Activated CD8-positive, alpha-beta memory T cell treated with anti-CD3 and anti-CD28 coated beads, Interleukin-2, amount 10 ng/mL, durations not matched to agents 7 days and 5 days (primary cell): Measurements from ENCODE around the gene CERS1. TPM values are rescaled to one million over a fixed set of nuclear protein-coding genes. Genes with fewer than 3 reads are reported as not detected.

ENCODE experiments used
- ATAC-seq: fragments of 150-1000 bp; cut with Tn5 transposase; one replicate; pipeline ENCODE4 v1.10.0; 2021; ENCODE audit warnings: moderate library complexity
- CTCF ChIA-PET: fragments of 350-600 bp; sonication (Branson Sonifier 250); formaldehyde crosslinking; loops from one replicate; lab custom pipeline; 2021; ENCODE audit warnings: antibody characterized with exemption; lab: Charles Lee
- DNase-seq: peaks from one replicate; pipeline ENCODE4 v3.0.0-alpha.2; 2020
- H3K27ac Mint-ChIP-seq: one replicate; pipeline ENCODE4 v1.8.0; 2021; ENCODE audit warnings: mild to moderate bottlenecking, mixed read lengths
- H3K27me3 Mint-ChIP-seq: one replicate; pipeline ENCODE4 v1.8.0; 2021; ENCODE audit warnings: mixed read lengths
- H3K36me3 Mint-ChIP-seq: one replicate; pipeline ENCODE4 v1.8.0; 2021; ENCODE audit warnings: mild to moderate bottlenecking, mixed read lengths
- H3K4me1 Mint-ChIP-seq: one replicate; pipeline ENCODE4 v1.8.0; 2021; ENCODE audit warnings: mixed read lengths
- H3K4me3 Mint-ChIP-seq: one replicate; pipeline ENCODE4 v1.8.0; 2021; ENCODE audit warnings: mild to moderate bottlenecking, moderate library complexity, mixed read lengths
- H3K9me3 Mint-ChIP-seq: one replicate; pipeline ENCODE4 v1.8.0; 2022; ENCODE audit warnings: low read depth, mixed read lengths
- total RNA-seq, 2 experiments: library from RNA; stranded (reverse); gene quantifications; one replicate each; pipeline ENCODE4 v1.2.3, GENCODE V29; 2021

Gene CERS1
- total RNA-seq, 2 experiments from 2014 or later: not detected

- peaks cover 55% of the 10 kb centered on the region for H3K4me1 Mint-ChIP-seq
These were observed 61.9 kb downstream of the CERS1 start for GRCh38 chr19:18833849-18834643.

GRCh38 chr19:18833141-18833476 is 62.8 kb downstream of the CERS1 start:
- Mint-ChIP-seq H3K4me3 (peak overlapping the region; percentile 95), H3K4me1 (peaks cover 49% of the 10 kb centered on the region)

More at GRCh38 chr19:18833849-18834643, 61.9 kb downstream of the CERS1 start:
- Mint-ChIP-seq H3K4me3 (peak overlapping the region; percentile 95), H3K36me3 (peaks cover 50% of the 10 kb centered on the region), H3K27ac (peak overlapping the region; percentile 66), H3K27me3 (no peaks in the 10 kb centered on the region), H3K9me3 (no peaks in the 10 kb centered on the region)
- ATAC-seq: no peak
- CTCF ChIA-PET: interaction anchor here (1.0 to 7.3 kb wide), 2 partner anchors 14 to 240 kb away, joined by 3 to 58 read pairs; no protein-coding TSS in a partner anchor
- no peak for DNase-seq

GRCh38 chr19:18832306-18833140 is 63.4 kb downstream of the CERS1 start:
- Mint-ChIP-seq H3K9me3 (no peaks in the 10 kb centered on the region), H3K27me3 (peaks cover 13% of the 10 kb centered on the region), H3K36me3 (peaks cover 38% of the 10 kb centered on the region), H3K4me1 (peaks cover 44% of the 10 kb centered on the region), H3K4me3 (peak overlapping the region; percentile 95), H3K27ac (peak overlapping the region; percentile 86)
- CTCF ChIA-PET: interaction anchor here (0.8 to 7.3 kb wide), 15 partner anchors 8 to 382 kb away, joined by 3 to 58 read pairs (median 4); partner anchors contain the start of genes COMP, COPE, DDX49 and FKBP8
- DNase-seq: peak; percentile 61
- peak; percentile 59 for ATAC-seq

More at GRCh38 chr19:18833141-18833476, 62.8 kb downstream of the CERS1 start:
- Mint-ChIP-seq H3K9me3 (no peaks in the 10 kb centered on the region), H3K27ac (peak overlapping the region; percentile 86), H3K36me3 (peaks cover 44% of the 10 kb centered on the region), H3K27me3 (peaks cover 8% of the 10 kb centered on the region)
- ATAC-seq (no peak), DNase-seq (no peak)
- CTCF ChIA-PET: interaction anchor here (1.1 to 7.3 kb wide), 8 partner anchors 10 to 244 kb away, joined by 3 to 58 read pairs (median 6); partner anchors contain the start of genes COMP, COPE, DDX49 and REX1BD

GRCh38 chr19:18831524-18832305 is 64.2 kb downstream of the CERS1 start, which contains the start of gene UPF1:
UPF1 (plus strand) TSS chr19:18831959; CDS start chr19:18832210, 251 bp downstream.
- peaks cover 33% of the 10 kb centered on the region for H3K36me3 Mint-ChIP-seq
- no peaks in the 10 kb centered on the region for H3K9me3 Mint-ChIP-seq
- ATAC-seq: peak; percentile 88
- peak; percentile 97 for DNase-seq
- H3K4me3 Mint-ChIP-seq: peak within 1 kb of the TSS; percentile 95
- peaks cover 38% of the 10 kb centered on the region for H3K4me1 Mint-ChIP-seq
- CTCF ChIA-PET: interaction anchor here (0.6 to 7.3 kb wide), 16 partner anchors 9 to 381 kb away, joined by 3 to 58 read pairs (median 4); partner anchors contain the start of genes COMP, COPE, DDX49 and FKBP8
- peak within 1 kb of the TSS; percentile 86 for H3K27ac Mint-ChIP-seq
- H3K27me3 Mint-ChIP-seq: peaks cover 13% of the 10 kb centered on the region

- CTCF ChIA-PET: interaction anchor here (1.1 to 7.3 kb wide), 3 partner anchors 17 to 383 kb away, joined by 3 to 58 read pairs (median 6); no protein-coding TSS in a partner anchor
- peaks cover 23% of the 10 kb centered on the region for H3K36me3 Mint-ChIP-seq
- H3K27ac Mint-ChIP-seq: no peak overlapping the region
- no peaks in the 10 kb centered on the region for H3K9me3 Mint-ChIP-seq
- ATAC-seq (no peak), DNase-seq (no peak)
- H3K27me3 Mint-ChIP-seq: peaks cover 14% of the 10 kb centered on the region
- peaks cover 27% of the 10 kb centered on the region for H3K4me1 Mint-ChIP-seq
- no peak overlapping the region for H3K4me3 Mint-ChIP-seq
These were observed 65.5 kb downstream of the CERS1 start for GRCh38 chr19:18830488-18830887.

- H3K36me3 Mint-ChIP-seq: peaks cover 8% of the 10 kb centered on the region
- no peak overlapping the region for H3K27ac Mint-ChIP-seq
- ATAC-seq (no peak), DNase-seq (no peak)
- H3K27me3 Mint-ChIP-seq: peaks cover 18% of the 10 kb centered on the region
- CTCF ChIA-PET: interaction anchor here (1.3 kb wide), 1 partner anchor 19 kb away, joined by 7 read pairs; no protein-coding TSS in a partner anchor
- H3K9me3 Mint-ChIP-seq: no peaks in the 10 kb centered on the region
- no peak overlapping the region for H3K4me3 Mint-ChIP-seq
- peaks cover 11% of the 10 kb centered on the region for H3K4me1 Mint-ChIP-seq
These were observed 67.2 kb downstream of the CERS1 start for GRCh38 chr19:18828786-18829185.

Other genes starting within 250 kb of the CERS1 start
- gene CRTC1, start 212.5 kb downstream of the CERS1 start, total RNA-seq: 1 to 10 TPM; 5.9 to 6.4 TPM
- gene COMP, start 104.9 kb downstream of the CERS1 start, total RNA-seq: not detected
- gene UPF1, start 64.2 kb downstream of the CERS1 start, total RNA-seq: 10 to 100 TPM; 98.4 to 98.7 TPM
- 100 to 1,000 TPM; 251 to 264 TPM for gene COPE, start 23.2 kb upstream of the CERS1 start, total RNA-seq
- gene DDX49, start 23.6 kb upstream of the CERS1 start, total RNA-seq: 10 to 100 TPM; 48.2 to 56.4 TPM
- under 1 TPM in 1 of 2 experiments, not detected in 1; 0.26 TPM for gene HOMER3, start 45.1 kb upstream of the CERS1 start, total RNA-seq
- 100 to 1,000 TPM; 126 to 192 TPM for gene SUGP2, start 137.4 kb upstream of the CERS1 start, total RNA-seq
- gene ARMC6, start 137.4 kb upstream of the CERS1 start, total RNA-seq: 10 to 100 TPM; 30.8 to 39.0 TPM
- gene SLC25A42, start 167.8 kb upstream of the CERS1 start, total RNA-seq: 10 to 100 TPM; 15.6 to 18.7 TPM
- 10 to 100 TPM; 22.0 to 25.1 TPM for gene TMEM161A, start 242.3 kb upstream of the CERS1 start, total RNA-seq